RPMI7951 (cell line): ENCODE results near the gene ZKSCAN3. TPM values are rescaled to one million over a fixed set of nuclear protein-coding genes. Genes with fewer than 3 reads are reported as not detected.
"Not testable (repeated sequence)": the region's sequence is repeated elsewhere in the genome, so short reads cannot be mapped to it uniquely, and the experiment has no call there.

Source experiments
- DNase-seq: peaks from one replicate; pipeline ENCODE4 v3.0.0-alpha.2; 2012; ENCODE audit warnings: low read depth
- total RNA-seq: library from RNA; depleted of rRNA; stranded (reverse); fragments of >200 nt; shearing (Covaris generic); gene quantifications from 2 replicates; pipeline ENCODE4 v1.2.3, GENCODE V29; 2014

Gene ZKSCAN3
- total RNA-seq, 1 experiment from 2014 or later: 4.3 TPM

GRCh38 chr6:28373925-28374324, 24.2 kb downstream of the ZKSCAN3 start:
- DNase-seq: no peak

- DNase-seq: no peak
Measured at GRCh38 chr6:28377879-28378278, 28.1 kb downstream of the ZKSCAN3 start.

- no peak for DNase-seq
Measured at GRCh38 chr6:28378644-28379043, 28.9 kb downstream of the ZKSCAN3 start.

GRCh38 chr6:28380381-28380780, 30.6 kb downstream of the ZKSCAN3 start:
- peak; percentile 50 for DNase-seq

GRCh38 chr6:28383235-28384142, 33.7 kb downstream of the ZKSCAN3 start:
- no peak for DNase-seq

- DNase-seq: no peak
Measured at GRCh38 chr6:28384143-28384533, 34.4 kb downstream of the ZKSCAN3 start.

- DNase-seq: no peak
Measured at GRCh38 chr6:28390688-28391087, 40.9 kb downstream of the ZKSCAN3 start.

- peak; percentile 13 for DNase-seq
Measured at GRCh38 chr6:28393912-28394662, 44.3 kb downstream of the ZKSCAN3 start.

- no peak for DNase-seq
Measured at GRCh38 chr6:28395918-28396317, 46.2 kb downstream of the ZKSCAN3 start.

GRCh38 chr6:28399350-28400121, 49.8 kb downstream of the ZKSCAN3 start, which contains the start of gene ZSCAN12:
TSS of gene ZSCAN12 (minus strand) at chr6:28399747. CDS start at chr6:28398405, 1,342 bp downstream.
- peak; percentile 89 for DNase-seq

- no peak for DNase-seq
Measured at GRCh38 chr6:28400122-28400451, 50.3 kb downstream of the ZKSCAN3 start.

- peak; percentile 18 for DNase-seq
Measured at GRCh38 chr6:28401172-28401571, 51.4 kb downstream of the ZKSCAN3 start.

- DNase-seq: no peak
Measured at GRCh38 chr6:28402197-28402596, 52.5 kb downstream of the ZKSCAN3 start.

- not testable (repeated sequence) for DNase-seq
Measured at GRCh38 chr6:28403923-28404322, 54.2 kb downstream of the ZKSCAN3 start.

- DNase-seq: no peak
Measured at GRCh38 chr6:28407401-28407800, 57.7 kb downstream of the ZKSCAN3 start.

GRCh38 chr6:28408076-28408802, 58.5 kb downstream of the ZKSCAN3 start:
- no peak for DNase-seq

- no peak for DNase-seq
Measured at GRCh38 chr6:28410767-28411166, 61.0 kb downstream of the ZKSCAN3 start.

GRCh38 chr6:28413681-28414080, 63.9 kb downstream of the ZKSCAN3 start:
- DNase-seq: no peak
